ENCODE data around the gene KRT8. TPM values are rescaled to one million over a fixed set of nuclear protein-coding genes. Genes with fewer than 3 reads are reported as not detected.
A peak's percentile ranks its signal among the peaks of the same experiment; 100 is the strongest.

KRT8 gene
- total and polyA plus RNA-seq, 4 donors, result 150 to 639 (median 482) TPM

GRCh38 chr12:52874573-52875435 lies 30.1 kb downstream of the KRT8 start:
- Histone ChIP-seq H3K27me3 (ENCODE audit: control insufficient read depth in 3 of 3, insufficient read depth in 3 of 3, low read length in 2 of 3) (no peaks in the 10 kb centered on the region), H3K4me3 (no peak overlapping the region), H3K9me3 (ENCODE audit: control insufficient read depth in 4 of 4, insufficient read depth in 3 of 4, low read length in 3 of 4) (no peaks in the 10 kb centered on the region), H3K4me1 (ENCODE audit: control insufficient read depth in 5 of 5, insufficient read depth in 5 of 5, low read length in 5 of 5) (peaks cover 0 to 12% (median 8%) of the 10 kb centered on the region in 5 donors), H3K9ac (ENCODE audit: insufficient read depth in 1 of 2, low read length in 2 of 2) (no peak overlapping the region), H3K27ac (ENCODE audit: low read depth in 1 of 2, low read length in 1 of 2) (peak overlapping the region; percentile 38 to 41), H3K36me3 (ENCODE audit: control insufficient read depth in 4 of 4, insufficient read depth in 4 of 4, low read length in 4 of 4) (no peaks in the 10 kb centered on the region)
- DNase-seq (no peak), ATAC-seq (ENCODE audit: insufficient read depth, low FRiP score) (no peak)
- TF ChIP-seq, protein P1, sequence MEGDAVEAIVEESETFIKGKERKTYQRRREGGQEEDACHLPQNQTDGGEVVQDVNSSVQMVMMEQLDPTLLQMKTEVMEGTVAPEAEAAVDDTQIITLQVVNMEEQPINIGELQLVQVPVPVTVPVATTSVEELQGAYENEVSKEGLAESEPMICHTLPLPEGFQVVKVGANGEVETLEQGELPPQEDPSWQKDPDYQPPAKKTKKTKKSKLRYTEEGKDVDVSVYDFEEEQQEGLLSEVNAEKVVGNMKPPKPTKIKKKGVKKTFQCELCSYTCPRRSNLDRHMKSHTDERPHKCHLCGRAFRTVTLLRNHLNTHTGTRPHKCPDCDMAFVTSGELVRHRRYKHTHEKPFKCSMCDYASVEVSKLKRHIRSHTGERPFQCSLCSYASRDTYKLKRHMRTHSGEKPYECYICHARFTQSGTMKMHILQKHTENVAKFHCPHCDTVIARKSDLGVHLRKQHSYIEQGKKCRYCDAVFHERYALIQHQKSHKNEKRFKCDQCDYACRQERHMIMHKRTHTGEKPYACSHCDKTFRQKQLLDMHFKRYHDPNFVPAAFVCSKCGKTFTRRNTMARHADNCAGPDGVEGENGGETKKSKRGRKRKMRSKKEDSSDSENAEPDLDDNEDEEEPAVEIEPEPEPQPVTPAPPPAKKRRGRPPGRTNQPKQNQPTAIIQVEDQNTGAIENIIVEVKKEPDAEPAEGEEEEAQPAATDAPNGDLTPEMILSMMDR (IDR thresholded peaks at IDR 0.05; ENCODE audit: control extremely low read depth, extremely low read depth), result no peak
- WGBS, 2 donors, result 67 to 74% methylated on average over 10 of the region's 10 CpGs

DNA sequence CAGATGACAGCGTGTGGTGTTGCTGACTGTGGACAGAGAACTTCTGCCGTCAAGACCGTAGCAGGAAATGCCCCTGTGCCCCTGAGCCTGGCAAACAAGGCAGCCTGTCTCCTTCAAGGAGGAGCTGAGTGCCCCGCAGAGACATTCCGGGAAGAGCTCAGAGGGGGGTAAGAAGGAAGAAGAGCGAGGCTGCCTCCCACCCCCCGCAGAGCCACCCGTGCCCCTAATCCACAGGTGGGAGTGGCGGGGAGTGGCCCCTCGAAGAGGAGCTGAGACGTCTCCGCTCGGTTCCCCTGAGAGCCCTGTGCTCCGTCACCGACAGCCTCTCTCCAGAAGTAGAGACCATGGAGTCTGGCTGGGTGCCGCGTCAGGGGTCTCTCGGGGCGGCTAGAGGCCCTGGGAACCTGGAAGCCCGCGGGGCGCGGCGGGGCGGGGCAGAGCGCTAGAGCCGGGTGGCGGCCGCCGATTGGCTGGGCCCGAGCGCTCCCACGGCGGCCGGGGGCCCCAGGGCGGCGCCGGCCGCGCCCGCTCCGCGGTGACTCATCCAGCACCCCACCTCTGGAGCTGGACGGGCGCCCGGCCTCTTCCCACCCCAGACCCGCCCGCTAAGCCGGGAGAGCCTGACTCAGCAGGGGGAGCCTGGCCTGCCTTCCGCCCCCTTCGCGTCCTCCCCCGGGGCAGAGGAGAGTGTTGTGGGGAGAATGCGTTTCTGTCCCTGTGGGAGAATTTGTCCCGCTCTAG lies 30.9 kb downstream of the KRT8 start:
- ATAC-seq (ENCODE audit: insufficient read depth, low FRiP score), result peak; percentile 68
- no peaks in the 10 kb centered on the region for H3K36me3 ChIP-seq (ENCODE audit: control insufficient read depth in 4 of 4, insufficient read depth in 4 of 4, low read length in 4 of 4)
- H3K27me3 ChIP-seq (ENCODE audit: control insufficient read depth in 3 of 3, insufficient read depth in 3 of 3, low read length in 2 of 3), result no peaks in the 10 kb centered on the region
- H3K4me3 ChIP-seq, result no peak overlapping the region
- H3K9me3 ChIP-seq (ENCODE audit: control insufficient read depth in 4 of 4, insufficient read depth in 3 of 4, low read length in 3 of 4), result no peaks in the 10 kb centered on the region
- peaks cover 0 to 12% (median 4%) of the 10 kb centered on the region in 5 donors for H3K4me1 ChIP-seq (ENCODE audit: control insufficient read depth in 5 of 5, insufficient read depth in 5 of 5, low read length in 5 of 5)
- peak overlapping the region; percentile 71 for H3K27ac ChIP-seq (ENCODE audit: low read depth in 1 of 2, low read length in 1 of 2)
- TF ChIP-seq, protein P1 (IDR thresholded peaks at IDR 0.05; ENCODE audit: control extremely low read depth, extremely low read depth), result no peak
- WGBS, 2 donors, result 1% methylated on average over 41 to 55 of the region's 55 CpGs
- peak overlapping the region in 1 of 2 donors; percentile 5 for H3K9ac ChIP-seq (ENCODE audit: insufficient read depth in 1 of 2, low read length in 2 of 2)
- DNase-seq, result peak; percentile 76 to 83 (median 79)

DNA sequence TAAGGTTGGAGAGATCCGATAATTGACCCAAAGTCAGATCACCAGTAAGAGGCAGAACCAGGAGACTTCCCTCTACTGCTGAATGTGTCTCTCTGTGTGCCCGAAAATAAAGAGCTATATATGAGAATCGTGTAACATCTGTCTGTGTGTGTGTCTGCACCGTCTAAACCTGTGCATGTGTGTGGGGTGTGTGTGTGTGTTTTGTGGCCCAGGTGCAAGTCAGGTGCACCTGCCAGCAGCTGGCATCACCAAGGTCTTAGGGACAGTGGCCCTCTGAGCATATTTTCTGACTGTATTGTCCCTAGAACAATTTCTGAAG lies 31.4 kb downstream of the KRT8 start:
- ATAC-seq (ENCODE audit: insufficient read depth, low FRiP score), result no peak
- DNase-seq, result no peak
- WGBS, 2 donors, result 60 to 64% methylated on average over 4 of the region's 4 CpGs
- Histone ChIP-seq H3K27me3 (ENCODE audit: control insufficient read depth in 3 of 3, insufficient read depth in 3 of 3, low read length in 2 of 3) (no peaks in the 10 kb centered on the region), H3K4me1 (ENCODE audit: control insufficient read depth in 5 of 5, insufficient read depth in 5 of 5, low read length in 5 of 5) (peaks cover 0 to 12% (median 4%) of the 10 kb centered on the region in 5 donors), H3K9ac (ENCODE audit: insufficient read depth in 1 of 2, low read length in 2 of 2) (no peak overlapping the region), H3K36me3 (ENCODE audit: control insufficient read depth in 4 of 4, insufficient read depth in 4 of 4, low read length in 4 of 4) (no peaks in the 10 kb centered on the region), H3K27ac (ENCODE audit: low read depth in 1 of 2, low read length in 1 of 2) (peak overlapping the region in 1 of 2 donors; percentile 71), H3K9me3 (ENCODE audit: control insufficient read depth in 4 of 4, insufficient read depth in 3 of 4, low read length in 3 of 4) (no peaks in the 10 kb centered on the region), H3K4me3 (no peak overlapping the region)
- TF ChIP-seq, protein P1 (IDR thresholded peaks at IDR 0.05; ENCODE audit: control extremely low read depth, extremely low read depth), result no peak

Measured in lung (tissue), 12 donors.